Esophagus muscularis mucosa (tissue), 3 donors: Measurements from ENCODE around the gene SNAP91.

ENCODE experiments used
- EP300 ChIP-seq: sonication (generic); formaldehyde crosslinking; IDR thresholded peaks from one replicate; pipeline ENCODE4 v1.6.1; 2017; ENCODE audit warnings: antibody characterized with exemption
- TF ChIP-seq, protein P1 (sequence below), 3 experiments: fragments of 200-600 bp in 2 of 3; fragments of 450-650 bp in 1 of 3; sonication (generic) in 2 of 3; IDR thresholded peaks; one replicate each; pipeline ENCODE4 v1.5.1; 2017 to 2019; ENCODE audit warnings: antibody characterized with exemption in 3 of 3, mild to moderate bottlenecking in 2 of 3, moderate library complexity in 1 of 3

DNA sequence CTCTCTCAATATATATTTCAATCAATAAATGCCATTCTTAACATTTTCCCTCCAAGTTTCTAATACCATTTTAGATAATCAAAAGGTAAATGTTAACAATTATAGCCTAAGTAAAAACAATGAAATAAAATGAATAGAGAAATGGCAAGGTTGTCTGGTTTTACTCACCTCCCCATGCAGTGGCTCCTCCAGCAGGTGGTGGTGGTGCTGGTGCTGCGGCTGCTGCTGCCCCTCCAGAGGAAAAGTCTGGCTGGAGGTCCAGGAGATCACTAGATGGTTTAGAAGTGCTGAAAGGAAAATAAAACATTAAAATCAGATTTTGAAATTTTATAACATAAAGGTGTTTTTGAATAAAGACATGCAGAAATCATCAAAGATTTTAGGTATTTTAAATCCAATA, 103.4 kb downstream of the SNAP91 start:
- TF ChIP-seq, protein P1, sequence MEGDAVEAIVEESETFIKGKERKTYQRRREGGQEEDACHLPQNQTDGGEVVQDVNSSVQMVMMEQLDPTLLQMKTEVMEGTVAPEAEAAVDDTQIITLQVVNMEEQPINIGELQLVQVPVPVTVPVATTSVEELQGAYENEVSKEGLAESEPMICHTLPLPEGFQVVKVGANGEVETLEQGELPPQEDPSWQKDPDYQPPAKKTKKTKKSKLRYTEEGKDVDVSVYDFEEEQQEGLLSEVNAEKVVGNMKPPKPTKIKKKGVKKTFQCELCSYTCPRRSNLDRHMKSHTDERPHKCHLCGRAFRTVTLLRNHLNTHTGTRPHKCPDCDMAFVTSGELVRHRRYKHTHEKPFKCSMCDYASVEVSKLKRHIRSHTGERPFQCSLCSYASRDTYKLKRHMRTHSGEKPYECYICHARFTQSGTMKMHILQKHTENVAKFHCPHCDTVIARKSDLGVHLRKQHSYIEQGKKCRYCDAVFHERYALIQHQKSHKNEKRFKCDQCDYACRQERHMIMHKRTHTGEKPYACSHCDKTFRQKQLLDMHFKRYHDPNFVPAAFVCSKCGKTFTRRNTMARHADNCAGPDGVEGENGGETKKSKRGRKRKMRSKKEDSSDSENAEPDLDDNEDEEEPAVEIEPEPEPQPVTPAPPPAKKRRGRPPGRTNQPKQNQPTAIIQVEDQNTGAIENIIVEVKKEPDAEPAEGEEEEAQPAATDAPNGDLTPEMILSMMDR (IDR thresholded peaks at IDR 0.05) = no peak
- TF ChIP-seq EP300 = no peak
